HCT116 (cell line): ENCODE data around the gene GTF2H1.

ENCODE experiments used
- CTCF ChIP-seq, 3 experiments: fragments of 200-600 bp in 1 of 3; sonication (generic) in 1 of 3; IDR thresholded peaks in 2 of 3; conservative IDR thresholded peaks in 1 of 3; 2 replicates each; pipeline ENCODE4 v1.5.1; 2012 to 2017; ENCODE audit warnings: low read depth in 2 of 3, low read length in 2 of 3, antibody characterized with exemption in 1 of 3, borderline replicate concordance in 1 of 3, control low read depth in 1 of 3, mild to moderate bottlenecking in 1 of 3, mixed read lengths in 1 of 3, mixed run types in 1 of 3, moderate library complexity in 1 of 3; ENCODE audit not compliant: insufficient read depth in 1 of 3
- EZH2 ChIP-seq: fragments of 200-600 bp; sonication (generic); IDR thresholded peaks from 2 replicates; pipeline ENCODE4 v1.6.1; 2017; ENCODE audit warnings: antibody characterized with exemption, mixed run types
- EZH2phosphoT487 ChIP-seq: fragments of 200-600 bp; IDR thresholded peaks from 2 replicates; pipeline ENCODE4 v1.6.1; 2018; ENCODE audit warnings: antibody characterized with exemption, borderline replicate concordance
- MAX ChIP-seq: IDR thresholded peaks from 2 replicates; pipeline ENCODE4 v1.6.1; 2012
- POLR2A ChIP-seq: IDR thresholded peaks from 2 replicates; pipeline ENCODE4 v1.7.0; 2011; ENCODE audit warnings: borderline replicate concordance; ENCODE audit not compliant: insufficient read depth, insufficient read length; ENCODE audit errors: extremely low read depth
- POLR2AphosphoS5 ChIP-seq: IDR thresholded peaks from 2 replicates; pipeline ENCODE4 v1.6.1; 2011; ENCODE audit warnings: mild to moderate bottlenecking, low read depth, low read length, moderate library complexity
- SIN3A ChIP-seq: IDR thresholded peaks from 2 replicates; pipeline ENCODE4 v1.6.1; 2012; ENCODE audit warnings: low read depth
- TCF7L2 ChIP-seq: IDR thresholded peaks from 2 replicates; pipeline ENCODE4 v1.7.0; 2011; ENCODE audit warnings: borderline replicate concordance, inconsistent platforms; ENCODE audit not compliant: insufficient read depth, insufficient read length; ENCODE audit errors: extremely low read depth
- YY1 ChIP-seq: IDR thresholded peaks from 2 replicates; pipeline ENCODE4 v1.6.1; 2011; ENCODE audit warnings: low read length, low read depth, moderate library complexity, mild to moderate bottlenecking; ENCODE audit not compliant: insufficient replicate concordance; ENCODE audit errors: extremely low read depth
- ZBTB33 ChIP-seq: IDR thresholded peaks from 2 replicates; pipeline ENCODE4 v1.6.1; 2011; ENCODE audit warnings: mild to moderate bottlenecking, low read length, moderate library complexity; ENCODE audit not compliant: insufficient replicate concordance; ENCODE audit errors: extremely low read depth

GRCh38 chr11:18280438-18281045, 41.8 kb upstream of the GTF2H1 start:
- TF ChIP-seq POLR2A (no peak), CTCF (IDR thresholded peaks at IDR 0.05 in 2 of 3, conservative IDR thresholded peaks at IDR 0.05 in 1 of 3; ENCODE audit: borderline replicate concordance in 1 of 3, insufficient read depth in 1 of 3, low read depth in 2 of 3, low read length in 2 of 3) (no peak), ZBTB33 (no peak), EZH2phosphoT487 (no peak), POLR2AphosphoS5 (no peak), MAX (no peak), TCF7L2 (no peak), EZH2 (no peak), SIN3A (no peak), YY1 (no peak)
